Measurements from ENCODE around the gene DEPDC5. TPM values are rescaled to one million over a fixed set of nuclear protein-coding genes. Genes with fewer than 3 reads are reported as not detected.
A peak's percentile ranks its signal among the peaks of the same experiment; 100 is the strongest.
"Not testable (repeated sequence)": the region's sequence is repeated elsewhere in the genome, so short reads cannot be mapped to it uniquely, and the experiment has no call there.

DEPDC5 gene
- total RNA-seq: 10 to 100 TPM; 43.6 to 46.6 TPM

- Mint-ChIP-seq H3K36me3 (no peaks in the 10 kb centered on the region), H3K9me3 (no peaks in the 10 kb centered on the region), H3K27me3 (no peaks in the 10 kb centered on the region), H3K4me1 (peaks cover 39% of the 10 kb centered on the region), H3K27ac (peak within 1 kb of the TSS; percentile 99), H3K4me3 (peak within 1 kb of the TSS; percentile 83)
- DNase-seq (peak; percentile 99), ATAC-seq (ENCODE audit: low read depth) (peak; percentile 82)
- POLR2A ChIA-PET: interaction anchor here (0.6 to 1.6 kb wide), 4 partner anchors 77 to 352 kb away, joined by 3 to 10 read pairs (median 6); partner anchors contain the start of gene PISD
Observed at GRCh38 chr22:31753634-31754501, at the start of gene DEPDC5. DEPDC5 (plus strand) TSS chr22:31754019; CDS start chr22:31754922, 903 bp downstream.

- Mint-ChIP-seq H3K4me3 (no peak overlapping the region), H3K9me3 (no peaks in the 10 kb centered on the region), H3K36me3 (peaks cover 28% of the 10 kb centered on the region), H3K27me3 (no peaks in the 10 kb centered on the region), H3K4me1 (no peaks in the 10 kb centered on the region), H3K27ac (no peak overlapping the region)
- POLR2A ChIA-PET: interaction anchor here (0.6 kb wide), 2 partner anchors 10 to 125 kb away, joined by 4 read pairs; no protein-coding TSS in a partner anchor
- ATAC-seq (ENCODE audit: low read depth) (no peak), DNase-seq (no peak)
Observed at GRCh38 chr22:31707519-31707918, 46.3 kb upstream of the DEPDC5 start.

GRCh38 chr22:31711226-31711625 is 42.6 kb upstream of the DEPDC5 start:
- POLR2A ChIA-PET; H3K4me3 Mint-ChIP-seq; ATAC-seq (ENCODE audit: low read depth): not testable (repeated sequence)

GRCh38 chr22:31715147-31715778 is 38.6 kb upstream of the DEPDC5 start:
- Mint-ChIP-seq H3K4me3 (no peak overlapping the region), H3K27ac (no peak overlapping the region), H3K27me3 (no peaks in the 10 kb centered on the region), H3K4me1 (no peaks in the 10 kb centered on the region), H3K36me3 (peaks cover 30% of the 10 kb centered on the region), H3K9me3 (no peaks in the 10 kb centered on the region)
- POLR2A ChIA-PET: no interaction called here
- no peak for ATAC-seq (ENCODE audit: low read depth)
- DNase-seq: no peak

More at GRCh38 chr22:31711226-31711625, 42.6 kb upstream of the DEPDC5 start:
- peaks cover 28% of the 10 kb centered on the region for H3K36me3 Mint-ChIP-seq
- not testable (repeated sequence) for H3K27ac Mint-ChIP-seq, H3K27me3 Mint-ChIP-seq, H3K4me1 Mint-ChIP-seq, DNase-seq, H3K9me3 Mint-ChIP-seq

GRCh38 chr22:31719850-31720471 is 33.9 kb upstream of the DEPDC5 start:
- no peak for DNase-seq
- Mint-ChIP-seq H3K27me3 (no peaks in the 10 kb centered on the region), H3K36me3 (peaks cover 20% of the 10 kb centered on the region), H3K4me1 (no peaks in the 10 kb centered on the region), H3K9me3 (no peaks in the 10 kb centered on the region), H3K4me3 (no peak overlapping the region), H3K27ac (no peak overlapping the region)
- ATAC-seq (ENCODE audit: low read depth): no peak
- POLR2A ChIA-PET: no interaction called here

GRCh38 chr22:31723723-31724122 is 30.1 kb upstream of the DEPDC5 start:
- DNase-seq: no peak
- ATAC-seq (ENCODE audit: low read depth): no peak
- H3K4me1 Mint-ChIP-seq: peaks cover 1% of the 10 kb centered on the region
- H3K27ac Mint-ChIP-seq: no peak overlapping the region
- H3K4me3 Mint-ChIP-seq: no peak overlapping the region
- POLR2A ChIA-PET: no interaction called here
- H3K36me3 Mint-ChIP-seq: peaks cover 10% of the 10 kb centered on the region
- H3K9me3 Mint-ChIP-seq: no peaks in the 10 kb centered on the region
- H3K27me3 Mint-ChIP-seq: no peaks in the 10 kb centered on the region

- no peaks in the 10 kb centered on the region for H3K9me3 Mint-ChIP-seq
- H3K27me3 Mint-ChIP-seq: no peaks in the 10 kb centered on the region
- H3K36me3 Mint-ChIP-seq: peaks cover 10% of the 10 kb centered on the region
- no peak overlapping the region for H3K27ac Mint-ChIP-seq
- H3K4me3 Mint-ChIP-seq: no peak overlapping the region
- POLR2A ChIA-PET: no interaction called here
- peaks cover 1% of the 10 kb centered on the region for H3K4me1 Mint-ChIP-seq
- ATAC-seq (ENCODE audit: low read depth) (no peak), DNase-seq (no peak)
Observed at GRCh38 chr22:31726692-31727091, 27.1 kb upstream of the DEPDC5 start.

GRCh38 chr22:31728857-31729256 is 25.0 kb upstream of the DEPDC5 start:
- Mint-ChIP-seq H3K36me3 (peaks cover 8% of the 10 kb centered on the region), H3K4me1 (peaks cover 7% of the 10 kb centered on the region)
- ATAC-seq (ENCODE audit: low read depth): no peak

GRCh38 chr22:31730344-31730711 is 23.5 kb upstream of the DEPDC5 start:
- H3K27me3 Mint-ChIP-seq: no peaks in the 10 kb centered on the region
- POLR2A ChIA-PET: interaction anchor here (1.2 kb wide), 1 partner anchor 46 kb away, joined by 3 read pairs; no protein-coding TSS in a partner anchor
- no peak overlapping the region for H3K27ac Mint-ChIP-seq
- H3K36me3 Mint-ChIP-seq: peaks cover 15% of the 10 kb centered on the region
- DNase-seq: no peak
- no peak for ATAC-seq (ENCODE audit: low read depth)
- H3K4me1 Mint-ChIP-seq: peaks cover 14% of the 10 kb centered on the region
- no peaks in the 10 kb centered on the region for H3K9me3 Mint-ChIP-seq
- H3K4me3 Mint-ChIP-seq: no peak overlapping the region

More at GRCh38 chr22:31728857-31729256, 25.0 kb upstream of the DEPDC5 start:
- Mint-ChIP-seq H3K4me3 (no peak overlapping the region), H3K9me3 (no peaks in the 10 kb centered on the region), H3K27me3 (no peaks in the 10 kb centered on the region), H3K27ac (no peak overlapping the region)
- POLR2A ChIA-PET: no interaction called here
- no peak for DNase-seq

GRCh38 chr22:31732089-31732829 is 21.6 kb upstream of the DEPDC5 start:
- DNase-seq: no peak
- peaks cover 15% of the 10 kb centered on the region for H3K36me3 Mint-ChIP-seq
- ATAC-seq (ENCODE audit: low read depth): no peak
- POLR2A ChIA-PET: no interaction called here
- peaks cover 14% of the 10 kb centered on the region for H3K4me1 Mint-ChIP-seq
- H3K9me3 Mint-ChIP-seq: no peaks in the 10 kb centered on the region
- H3K4me3 Mint-ChIP-seq: no peak overlapping the region
- no peaks in the 10 kb centered on the region for H3K27me3 Mint-ChIP-seq
- no peak overlapping the region for H3K27ac Mint-ChIP-seq

- Mint-ChIP-seq H3K9me3 (no peaks in the 10 kb centered on the region), H3K27me3 (no peaks in the 10 kb centered on the region), H3K27ac (no peak overlapping the region), H3K4me1 (peaks cover 15% of the 10 kb centered on the region), H3K4me3 (no peak overlapping the region), H3K36me3 (peaks cover 18% of the 10 kb centered on the region)
- ATAC-seq (ENCODE audit: low read depth): no peak
- DNase-seq: no peak
- POLR2A ChIA-PET: no interaction called here
Observed at GRCh38 chr22:31733580-31734079, 20.2 kb upstream of the DEPDC5 start.

- Mint-ChIP-seq H3K9me3 (no peaks in the 10 kb centered on the region), H3K4me3 (no peak overlapping the region), H3K4me1 (peaks cover 15% of the 10 kb centered on the region), H3K27ac (no peak overlapping the region), H3K27me3 (no peaks in the 10 kb centered on the region), H3K36me3 (peaks cover 18% of the 10 kb centered on the region)
- ATAC-seq (ENCODE audit: low read depth) (no peak), DNase-seq (no peak)
- POLR2A ChIA-PET: no interaction called here
Observed at GRCh38 chr22:31734512-31734911, 19.3 kb upstream of the DEPDC5 start.

GRCh38 chr22:31736458-31736857 is 17.4 kb upstream of the DEPDC5 start:
- POLR2A ChIA-PET: no interaction called here
- no peak overlapping the region for H3K27ac Mint-ChIP-seq

More at GRCh38 chr22:31736458-31736857, 17.4 kb upstream of the DEPDC5 start:
- Mint-ChIP-seq H3K4me3 (no peak overlapping the region), H3K9me3 (no peaks in the 10 kb centered on the region), H3K36me3 (peaks cover 16% of the 10 kb centered on the region), H3K4me1 (peaks cover 15% of the 10 kb centered on the region), H3K27me3 (no peaks in the 10 kb centered on the region)
- DNase-seq (no peak), ATAC-seq (ENCODE audit: low read depth) (no peak)
